ENCODE data around the gene C4BPA. TPM values are rescaled to one million over a fixed set of nuclear protein-coding genes. Genes with fewer than 3 reads are reported as not detected.
A peak's percentile ranks its signal among the peaks of the same experiment; 100 is the strongest.

The C4BPA gene
- total and polyA plus RNA-seq, 10 donors, result 0.03 to 1.9 (median 0.45) TPM

DNA sequence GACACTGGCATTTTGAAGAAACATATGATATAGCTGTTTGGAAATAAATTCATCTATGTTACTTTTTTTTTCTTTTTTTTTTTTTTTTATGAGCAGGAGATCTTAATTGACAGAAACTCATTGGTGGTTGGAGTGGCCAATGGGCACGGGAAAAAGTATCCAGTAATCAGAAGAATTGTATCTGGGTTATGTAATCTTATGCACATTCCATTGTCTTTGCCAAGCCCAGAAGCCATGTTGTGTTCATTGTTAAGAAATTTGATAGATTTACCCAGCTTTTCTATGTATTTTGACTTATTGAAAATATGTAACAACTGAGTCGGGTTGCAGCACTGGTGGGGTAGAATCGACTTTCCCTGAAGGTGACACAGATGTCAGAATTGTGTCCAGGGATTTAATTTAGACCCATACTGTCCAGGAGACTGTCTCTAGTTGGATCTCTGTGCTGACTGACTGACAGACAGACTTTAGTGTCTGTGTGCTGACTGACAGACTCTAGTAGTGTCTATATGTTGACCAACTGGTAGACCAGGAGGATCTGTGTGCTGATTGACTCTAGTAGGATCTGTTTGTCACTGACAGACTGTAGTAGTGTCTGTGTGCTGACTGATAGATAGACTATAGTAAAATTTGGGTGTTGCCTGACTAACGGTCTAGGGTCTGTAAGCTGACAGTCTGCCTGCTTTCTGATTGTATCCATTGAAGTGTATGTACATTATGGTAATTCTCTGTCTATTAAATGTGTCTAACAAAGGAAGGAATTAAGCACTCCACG lies 27.7 kb upstream of the C4BPA start:
- DNase-seq, result no peak
- 70 to 83% (median 79%) methylated on average over 5 of the region's 5 CpGs for WGBS, 5 donors
- Histone ChIP-seq H3K9me3 (no peaks in the 10 kb centered on the region), H3K4me1 (peaks cover 0 to 27% (median 3%) of the 10 kb centered on the region in 6 donors), H3K36me3 (peaks cover 0 to 90% (median 15%) of the 10 kb centered on the region in 6 donors), H3K4me3 (no peak overlapping the region), H3K27ac (peak overlapping the region in 1 of 8 donors; percentile 21), H3K27me3 (replicated peaks in 1 of 7) (no peaks in the 10 kb centered on the region)
- no peak for TF ChIP-seq POLR2AphosphoS5 (IDR thresholded peaks at IDR 0.05)
- no peak for TF ChIP-seq POLR2A (IDR thresholded peaks at IDR 0.05)
- intact Hi-C loops (cut with DNase I; ENCODE audit: low total_unique reads), result loop anchor here (10.0 kb wide), 1 partner anchor 72 kb away; no protein-coding TSS in a partner anchor

DNA sequence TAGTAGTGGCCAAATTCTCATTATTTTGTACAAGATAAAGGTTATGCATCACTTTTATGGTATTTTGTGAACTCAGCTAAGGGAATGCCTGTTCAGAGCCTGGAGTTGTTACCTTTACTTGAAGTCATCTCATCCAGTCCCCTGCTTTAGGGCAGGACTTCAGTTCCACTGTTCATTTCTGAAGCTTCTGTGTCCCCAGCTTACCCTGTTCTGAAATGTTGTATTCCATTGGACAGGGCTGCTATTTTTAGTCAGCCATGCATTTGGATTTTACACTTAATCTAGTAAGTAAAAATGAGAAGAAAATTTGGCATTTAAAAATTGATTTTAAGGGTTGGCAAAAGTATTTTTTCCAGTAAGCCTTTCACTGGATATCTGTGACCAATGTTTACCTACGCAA lies 27.0 kb upstream of the C4BPA start:
- 98 to 100% (median 99%) methylated on average over 1 of the region's 1 CpG for WGBS, 5 donors
- no peaks in the 10 kb centered on the region for H3K9me3 ChIP-seq
- no peak for DNase-seq
- H3K4me3 ChIP-seq, result no peak overlapping the region
- H3K27me3 ChIP-seq (replicated peaks in 1 of 7), result no peaks in the 10 kb centered on the region
- intact Hi-C loops (cut with DNase I; ENCODE audit: low total_unique reads), result loop anchor here (10.0 kb wide), 1 partner anchor 72 kb away; no protein-coding TSS in a partner anchor
- H3K36me3 ChIP-seq, result peaks cover 0 to 90% (median 10%) of the 10 kb centered on the region in 6 donors
- peaks cover 0 to 21% (median 3%) of the 10 kb centered on the region in 6 donors for H3K4me1 ChIP-seq
- H3K27ac ChIP-seq, result peak overlapping the region in 1 of 8 donors; percentile 21
- TF ChIP-seq POLR2A (IDR thresholded peaks at IDR 0.05), result no peak
- no peak for TF ChIP-seq POLR2AphosphoS5 (IDR thresholded peaks at IDR 0.05)
- TF ChIP-seq, protein P1, sequence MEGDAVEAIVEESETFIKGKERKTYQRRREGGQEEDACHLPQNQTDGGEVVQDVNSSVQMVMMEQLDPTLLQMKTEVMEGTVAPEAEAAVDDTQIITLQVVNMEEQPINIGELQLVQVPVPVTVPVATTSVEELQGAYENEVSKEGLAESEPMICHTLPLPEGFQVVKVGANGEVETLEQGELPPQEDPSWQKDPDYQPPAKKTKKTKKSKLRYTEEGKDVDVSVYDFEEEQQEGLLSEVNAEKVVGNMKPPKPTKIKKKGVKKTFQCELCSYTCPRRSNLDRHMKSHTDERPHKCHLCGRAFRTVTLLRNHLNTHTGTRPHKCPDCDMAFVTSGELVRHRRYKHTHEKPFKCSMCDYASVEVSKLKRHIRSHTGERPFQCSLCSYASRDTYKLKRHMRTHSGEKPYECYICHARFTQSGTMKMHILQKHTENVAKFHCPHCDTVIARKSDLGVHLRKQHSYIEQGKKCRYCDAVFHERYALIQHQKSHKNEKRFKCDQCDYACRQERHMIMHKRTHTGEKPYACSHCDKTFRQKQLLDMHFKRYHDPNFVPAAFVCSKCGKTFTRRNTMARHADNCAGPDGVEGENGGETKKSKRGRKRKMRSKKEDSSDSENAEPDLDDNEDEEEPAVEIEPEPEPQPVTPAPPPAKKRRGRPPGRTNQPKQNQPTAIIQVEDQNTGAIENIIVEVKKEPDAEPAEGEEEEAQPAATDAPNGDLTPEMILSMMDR (IDR thresholded peaks at IDR 0.05 in 8 of 11, conservative IDR thresholded peaks at IDR 0.05 in 3 of 11), result no peak

DNA sequence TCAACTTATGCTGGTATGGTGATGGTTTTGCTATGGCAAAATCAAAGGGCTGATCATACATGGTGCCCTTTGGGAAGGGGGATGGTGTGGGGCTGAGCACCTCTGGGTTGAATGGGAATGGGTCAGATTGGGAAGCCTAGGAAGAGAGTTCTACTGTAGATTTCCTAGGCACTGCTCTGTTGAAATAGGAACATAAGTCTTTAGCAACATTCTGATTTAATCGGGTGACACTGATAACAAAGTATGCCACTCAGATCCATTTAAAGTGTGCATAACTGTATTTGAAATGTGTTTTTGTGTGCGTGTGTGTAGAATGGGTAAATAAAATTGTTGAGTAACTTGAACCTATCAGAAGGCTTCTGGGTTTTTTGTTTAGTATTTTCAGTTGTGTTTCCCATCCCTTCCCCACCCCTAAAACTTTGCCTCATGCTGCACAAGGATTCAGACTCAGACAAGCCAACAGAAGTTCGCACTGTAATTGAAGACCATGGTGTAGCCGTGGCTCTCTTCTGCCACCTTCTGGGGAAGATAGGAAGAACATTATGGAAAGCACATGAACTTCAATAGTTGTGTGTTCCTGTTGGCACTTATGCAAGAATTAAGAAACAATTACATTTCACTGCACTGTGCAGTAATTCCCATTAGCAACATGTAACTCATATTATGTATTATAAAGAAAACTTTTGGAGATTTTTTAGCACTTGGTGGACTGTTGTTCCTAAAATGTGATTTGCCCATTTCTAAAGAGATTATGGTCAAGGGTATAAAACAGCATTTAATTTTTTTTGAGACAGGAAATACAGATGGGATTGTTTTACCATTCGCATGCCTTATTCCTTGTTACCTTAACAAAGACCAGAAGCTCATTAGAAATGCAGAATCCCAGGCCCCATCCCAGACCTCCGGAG lies 26.3 kb upstream of the C4BPA start:
- no peaks in the 10 kb centered on the region for H3K9me3 ChIP-seq
- no peak overlapping the region for H3K4me3 ChIP-seq
- H3K27ac ChIP-seq, result peak overlapping the region in 1 of 8 donors; percentile 21
- TF ChIP-seq, protein P1 (IDR thresholded peaks at IDR 0.05 in 8 of 11, conservative IDR thresholded peaks at IDR 0.05 in 3 of 11), result peak; percentile 81 to 93 (median 86)
- no peak for TF ChIP-seq POLR2A (IDR thresholded peaks at IDR 0.05)
- peak in 1 of 3 donors; percentile 70 for TF ChIP-seq POLR2AphosphoS5 (IDR thresholded peaks at IDR 0.05)
- WGBS, 5 donors, result 49 to 59% (median 51%) methylated on average over 6 of the region's 6 CpGs
- intact Hi-C loops (cut with DNase I; ENCODE audit: low total_unique reads), result loop anchor here (10.0 kb wide), 1 partner anchor 73 kb away; no protein-coding TSS in a partner anchor
- H3K4me1 ChIP-seq, result peaks cover 0 to 18% (median 3%) of the 10 kb centered on the region in 6 donors
- peaks cover 0 to 87% (median 6%) of the 10 kb centered on the region in 6 donors for H3K36me3 ChIP-seq
- H3K27me3 ChIP-seq (replicated peaks in 1 of 7), result no peaks in the 10 kb centered on the region
- no peak for DNase-seq

DNA sequence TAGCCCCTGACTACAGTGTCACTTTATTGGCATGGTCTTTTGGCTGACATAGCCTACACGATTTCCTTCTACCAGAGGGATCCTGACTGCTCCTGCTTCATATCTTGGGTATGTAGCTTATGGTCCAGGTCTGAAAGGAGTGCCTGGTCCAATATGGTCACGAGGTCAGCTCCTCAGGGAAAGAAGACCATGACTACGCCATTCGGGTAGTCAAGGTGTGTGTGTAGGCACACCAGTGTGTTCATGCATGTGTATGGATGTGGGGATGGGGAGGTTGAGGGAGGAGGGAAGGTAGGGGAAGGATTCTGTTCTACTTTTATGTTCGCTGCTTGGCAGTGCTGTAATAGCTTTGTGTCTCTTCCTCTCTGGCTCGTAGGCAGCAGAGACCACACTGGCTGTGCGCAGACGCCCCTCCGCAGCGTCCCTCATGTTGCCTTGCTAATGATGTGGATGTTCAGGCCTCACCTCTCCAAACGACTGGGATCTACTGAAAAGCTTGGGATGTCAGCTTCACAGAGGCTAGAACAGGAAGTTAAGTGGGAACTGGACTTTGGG lies 25.4 kb upstream of the C4BPA start:
- DNase-seq, result no peak
- TF ChIP-seq POLR2AphosphoS5 (IDR thresholded peaks at IDR 0.05) (no peak), POLR2A (IDR thresholded peaks at IDR 0.05) (no peak)
- TF ChIP-seq, protein P1 (IDR thresholded peaks at IDR 0.05 in 8 of 11, conservative IDR thresholded peaks at IDR 0.05 in 3 of 11), result no peak
- Histone ChIP-seq H3K27me3 (replicated peaks in 1 of 7) (no peaks in the 10 kb centered on the region), H3K4me1 (peaks cover 0 to 18% (median 3%) of the 10 kb centered on the region in 6 donors), H3K4me3 (no peak overlapping the region), H3K36me3 (peaks cover 0 to 78% (median 6%) of the 10 kb centered on the region in 6 donors), H3K9me3 (no peaks in the 10 kb centered on the region), H3K27ac (no peak overlapping the region)
- WGBS, 5 donors, result 85 to 95% (median 88%) methylated on average over 11 of the region's 11 CpGs
- intact Hi-C loops (cut with DNase I; ENCODE audit: low total_unique reads), result loop anchor here (10.0 kb wide), 1 partner anchor 74 kb away; no protein-coding TSS in a partner anchor
